Activated CD4-positive, alpha-beta T cell treated with anti-CD3 and anti-CD28 coated beads, Interleukin-2, amount 50 U/mL, for 4 hours (primary cell): ENCODE results near the gene LCN1.
"Not testable (repeated sequence)": the region's sequence is repeated elsewhere in the genome, so short reads cannot be mapped to it uniquely, and the experiment has no call there.

Experiments
- DNase-seq, 2 experiments: peaks; one replicate each; pipeline ENCODE4 v3.0.0-alpha.2; 2020

The LCN1 gene

DNA sequence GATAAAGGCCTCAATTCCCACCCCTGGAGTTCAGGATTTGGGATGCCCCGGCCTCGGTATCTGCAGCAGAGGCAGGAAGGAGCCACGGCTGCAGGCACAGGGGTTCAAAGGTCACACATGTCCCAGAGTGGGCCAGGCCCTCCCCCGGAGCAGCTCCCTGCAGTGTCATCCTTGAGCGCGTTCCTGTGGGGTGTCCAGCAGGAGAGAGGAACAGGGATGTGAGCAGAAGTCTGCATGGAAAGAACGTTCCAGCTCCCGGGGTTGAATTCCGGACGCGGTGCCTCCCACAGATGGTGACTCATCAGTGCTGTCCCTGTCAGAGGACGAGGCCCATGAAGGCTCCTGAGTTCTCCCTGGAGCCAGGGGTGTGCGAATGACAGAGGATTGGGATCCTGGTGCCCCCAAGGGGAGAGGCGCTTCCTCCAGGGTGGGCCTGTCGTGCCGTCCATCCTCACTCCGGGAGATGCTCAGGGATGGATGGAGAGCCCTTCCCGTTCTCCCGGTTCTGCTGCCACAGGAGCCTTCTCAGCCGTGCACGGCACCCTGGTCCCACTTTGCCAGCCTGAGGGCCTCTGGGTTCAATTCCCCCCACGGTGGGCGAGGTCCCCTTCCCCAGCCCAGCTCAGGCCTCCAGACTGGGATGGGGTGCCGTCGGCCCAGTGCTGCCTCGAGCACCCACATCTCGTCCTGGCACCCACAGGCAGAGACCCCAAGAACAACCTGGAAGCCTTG, 3.1 kb downstream of the LCN1 start:
- no peak for DNase-seq

DNA sequence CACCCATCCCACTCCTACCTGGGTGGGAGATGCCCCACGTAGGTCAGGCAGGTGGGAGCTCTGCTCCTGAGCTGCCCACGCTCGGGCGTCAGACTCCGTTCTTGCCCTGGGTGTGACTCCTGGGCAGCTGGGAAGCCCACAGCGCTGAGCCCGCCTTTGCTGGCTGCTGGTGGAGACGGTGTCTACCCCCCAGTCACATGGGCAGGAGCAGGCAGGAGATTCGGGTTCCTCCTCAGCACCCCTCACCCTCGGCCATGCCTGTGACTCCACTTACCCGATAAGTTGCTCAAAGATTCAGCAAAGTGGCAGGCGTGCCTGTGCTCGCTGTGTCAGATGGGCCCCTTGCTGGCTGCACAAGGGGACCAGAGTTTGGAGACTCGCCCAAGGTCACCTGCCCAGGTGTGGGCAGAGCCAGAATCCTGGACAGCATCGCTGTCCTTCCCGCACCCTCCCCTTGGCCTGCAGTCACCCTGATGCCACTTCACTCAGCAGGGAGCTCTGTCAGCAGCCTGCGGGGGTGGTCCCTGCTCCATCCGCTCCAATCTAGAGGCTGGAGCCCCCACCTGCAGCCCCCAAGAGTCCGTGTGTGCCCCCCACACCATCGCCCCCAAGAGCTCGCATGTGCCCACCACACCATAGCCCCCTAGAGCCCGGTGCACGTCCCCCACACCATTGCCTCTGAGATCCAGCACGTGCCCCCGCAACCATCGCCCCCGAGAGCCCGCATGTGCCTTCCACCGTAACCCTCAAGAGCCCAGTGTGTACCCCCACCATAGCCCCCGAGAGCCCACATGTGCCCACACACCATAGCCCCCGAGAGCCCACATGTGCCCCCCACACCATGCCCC, 4.2 kb downstream of the LCN1 start:
- no peak for DNase-seq

DNA sequence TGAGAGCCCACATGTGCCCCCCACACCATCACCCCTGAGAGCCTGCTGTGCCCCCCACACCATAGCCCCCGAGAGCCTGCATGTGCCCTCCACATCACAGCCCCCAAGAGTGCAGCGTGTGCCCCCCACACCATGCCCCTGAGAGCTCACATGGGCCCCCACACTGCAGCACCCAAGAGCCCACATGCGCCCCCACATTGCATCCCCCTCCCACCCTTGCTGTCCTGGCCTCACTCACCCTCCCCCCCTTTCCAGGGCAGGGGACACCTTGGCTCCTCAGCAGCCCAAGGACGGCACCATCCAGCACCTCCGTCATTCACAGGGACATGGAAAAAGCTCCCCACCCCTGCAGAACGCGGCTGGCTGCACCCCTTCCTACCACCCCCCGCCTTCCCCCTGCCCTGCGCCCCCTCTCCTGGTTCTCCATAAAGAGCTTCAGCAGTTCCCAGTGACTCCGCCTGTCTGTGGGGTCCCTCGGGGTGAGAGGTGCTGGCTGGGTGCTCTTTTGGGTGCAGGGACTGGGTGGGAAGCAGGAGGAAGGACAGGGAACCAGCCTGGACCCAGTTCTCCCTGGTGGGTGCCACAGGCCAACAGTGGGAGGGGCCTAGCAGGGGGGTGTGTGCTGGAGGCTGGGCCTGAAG, 5.0 kb downstream of the LCN1 start:
- no peak for DNase-seq

DNA sequence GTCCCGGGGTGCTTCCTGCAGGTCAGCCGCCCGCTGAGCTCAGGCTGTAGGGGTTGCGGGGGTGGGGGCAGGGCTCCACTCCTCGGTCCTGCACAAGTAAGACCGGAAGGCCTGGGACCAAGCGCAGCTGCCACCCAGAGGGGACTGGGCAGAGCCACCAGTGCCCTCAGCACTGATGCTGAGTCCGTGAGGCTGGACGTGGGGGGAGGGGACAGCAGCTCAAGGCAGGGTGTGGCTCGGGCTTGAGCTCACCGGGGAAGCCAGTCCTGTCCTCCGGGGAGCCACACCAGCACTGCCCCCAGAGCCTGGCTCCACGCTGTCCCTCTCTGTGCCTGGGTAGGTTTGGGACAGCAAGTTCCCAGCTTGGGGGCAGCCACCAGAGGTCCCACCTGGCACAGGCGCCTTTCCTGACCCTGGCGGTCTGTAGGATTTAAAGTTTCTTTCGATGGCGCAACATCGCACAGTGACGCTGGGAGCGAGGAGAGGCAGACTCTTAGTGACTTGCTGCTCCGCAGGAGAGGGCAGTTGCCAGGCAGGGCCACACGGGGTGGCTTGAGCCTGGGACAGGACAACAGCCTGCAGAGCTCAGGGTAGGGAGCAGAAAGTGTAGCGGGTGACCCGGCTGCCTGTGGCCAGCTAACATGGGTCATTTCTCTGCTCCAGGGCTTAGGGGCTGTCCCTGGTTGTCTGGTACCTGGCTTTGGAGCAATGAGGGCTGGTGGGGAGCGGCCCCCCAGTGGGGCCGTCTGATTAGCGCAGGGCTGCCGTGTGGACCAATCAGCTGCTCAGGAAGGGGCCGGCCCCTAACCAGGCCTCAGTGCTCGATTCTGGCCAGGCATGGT, 5.7 kb downstream of the LCN1 start:
- DNase-seq: no peak

DNA sequence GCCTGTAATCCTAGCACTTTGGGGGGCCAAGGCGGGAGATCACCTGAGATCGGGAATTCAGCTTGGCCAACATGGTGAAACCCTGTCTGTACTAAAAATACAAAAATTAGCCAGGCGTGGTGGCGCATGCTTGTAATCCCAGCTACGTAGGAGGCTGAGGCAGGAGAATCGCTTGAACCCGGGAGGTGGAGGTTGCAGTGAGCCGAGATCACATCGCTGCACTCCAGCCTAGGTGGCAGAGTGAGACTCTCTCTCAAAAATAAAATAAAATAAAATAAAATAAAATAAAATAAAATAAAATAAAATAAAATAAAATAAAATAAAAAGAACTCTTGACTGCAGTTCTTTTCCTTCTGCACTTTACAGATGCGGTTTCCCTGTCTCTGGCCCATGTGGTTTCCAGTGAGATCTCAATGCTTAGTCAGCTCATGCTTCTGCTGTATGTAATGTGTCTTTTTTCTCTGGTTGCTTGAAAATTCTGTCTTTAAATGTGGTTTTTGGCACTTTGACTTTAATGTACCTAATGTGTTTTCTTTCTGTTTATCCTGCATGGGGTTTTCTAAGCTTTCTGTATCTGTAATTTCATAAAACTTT, 7.7 kb downstream of the LCN1 start:
- not testable (repeated sequence) for DNase-seq

DNA sequence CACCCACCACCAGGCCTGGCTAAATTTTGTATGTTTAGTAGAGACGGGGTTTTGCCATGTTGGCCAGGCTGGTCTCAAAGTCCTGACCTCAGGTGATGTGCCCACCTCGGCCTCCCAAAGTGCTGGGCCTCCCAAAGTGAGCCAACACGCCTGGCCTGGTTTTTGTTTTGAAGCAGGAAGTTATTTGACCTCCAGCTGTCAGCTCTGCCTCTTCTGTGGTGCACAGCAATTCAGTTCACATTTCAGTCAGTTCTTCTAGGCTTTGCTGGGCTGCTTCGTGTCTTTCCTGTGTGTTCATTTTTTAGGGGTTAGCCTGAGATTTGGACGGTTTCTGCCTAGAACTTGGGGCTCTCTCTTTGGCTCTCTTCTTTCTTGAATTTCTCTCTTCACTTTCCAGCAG, 8.9 kb downstream of the LCN1 start:
- no peak for DNase-seq

DNA sequence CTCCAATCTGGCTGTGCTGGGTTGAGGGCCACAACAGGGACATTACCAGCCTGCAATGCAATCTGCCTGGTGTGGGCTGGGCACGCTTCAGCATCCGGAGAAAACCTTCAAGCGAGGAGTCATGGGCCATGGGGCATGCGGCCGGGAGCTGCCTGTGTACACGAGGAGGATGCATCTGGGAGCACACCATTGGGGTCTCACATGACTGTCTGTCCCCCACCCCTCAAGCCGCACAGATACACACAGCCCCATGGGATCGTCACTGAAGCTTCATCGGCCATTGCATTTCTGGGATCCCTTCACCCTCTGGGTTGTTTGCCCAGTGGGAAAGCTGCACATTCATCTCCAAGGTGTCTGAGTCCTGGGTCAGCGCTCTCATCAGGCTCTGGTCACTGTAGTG, 9.9 kb downstream of the LCN1 start:
- no peak for DNase-seq

DNA sequence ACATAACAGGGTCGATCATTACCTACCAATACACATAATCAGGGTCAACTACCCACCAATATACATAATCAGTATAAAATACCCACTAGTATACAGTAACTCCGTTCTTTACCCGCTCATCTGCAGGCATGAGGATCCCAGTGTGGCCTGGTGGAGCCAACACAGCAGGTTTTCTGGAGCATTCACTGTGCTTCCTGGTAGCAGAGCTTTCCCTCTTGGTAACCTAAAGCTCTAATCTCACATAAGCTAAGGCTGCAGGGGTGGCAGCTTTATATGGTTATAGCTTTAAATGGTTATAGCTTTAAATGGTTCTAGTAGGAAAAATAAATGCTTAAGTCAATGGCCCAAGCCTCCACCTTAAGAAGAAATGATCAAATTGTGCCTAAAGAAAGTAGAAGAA, 11.9 kb downstream of the LCN1 start:
- no peak for DNase-seq

DNA sequence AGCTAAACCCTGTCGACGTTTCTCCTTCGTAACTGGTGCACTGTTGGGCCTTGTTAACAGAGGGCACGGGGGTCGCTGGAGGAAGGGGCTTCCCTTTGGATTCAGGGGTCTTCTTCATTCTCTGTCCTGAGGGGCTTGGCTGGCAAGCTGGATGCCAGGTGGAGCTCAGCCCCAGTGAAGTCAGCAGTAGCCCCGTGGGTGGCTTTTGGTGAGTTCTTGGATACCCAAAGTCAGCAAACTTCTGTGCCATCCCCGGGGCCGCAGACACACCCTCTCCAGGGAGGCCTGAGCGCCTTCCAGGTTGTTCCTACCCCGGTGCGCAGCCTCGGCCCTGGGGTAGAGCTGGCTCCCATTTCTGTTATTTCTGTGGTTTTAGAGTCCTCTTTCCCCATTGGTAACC, 12.4 kb downstream of the LCN1 start:
- no peak for DNase-seq

DNA sequence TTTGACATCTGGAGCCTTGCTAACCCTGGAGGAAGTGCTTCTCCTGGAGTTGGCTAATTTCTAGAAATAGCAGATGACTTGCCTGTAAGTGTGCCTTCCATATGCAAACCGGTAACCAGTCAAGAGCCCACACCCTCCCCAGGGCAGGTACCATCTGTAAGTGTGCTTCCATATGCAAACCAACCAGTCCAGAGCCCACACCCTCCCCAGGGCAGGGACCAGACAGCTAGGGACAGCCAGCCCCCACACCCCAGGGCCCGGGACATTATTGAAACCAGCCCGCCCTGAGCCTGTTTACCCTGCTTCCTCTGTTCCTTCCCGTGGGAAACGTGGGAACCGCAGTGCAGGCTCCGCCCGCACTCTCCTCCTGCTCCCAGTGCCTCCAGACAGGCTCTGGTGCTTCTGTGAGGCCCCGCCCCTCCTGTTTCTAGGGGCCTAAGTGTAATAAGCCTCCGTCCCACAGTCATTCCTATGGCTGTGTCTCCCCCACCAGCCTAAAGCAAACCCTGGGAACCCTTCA, 13.0 kb downstream of the LCN1 start:
- not testable (repeated sequence) for DNase-seq

DNA sequence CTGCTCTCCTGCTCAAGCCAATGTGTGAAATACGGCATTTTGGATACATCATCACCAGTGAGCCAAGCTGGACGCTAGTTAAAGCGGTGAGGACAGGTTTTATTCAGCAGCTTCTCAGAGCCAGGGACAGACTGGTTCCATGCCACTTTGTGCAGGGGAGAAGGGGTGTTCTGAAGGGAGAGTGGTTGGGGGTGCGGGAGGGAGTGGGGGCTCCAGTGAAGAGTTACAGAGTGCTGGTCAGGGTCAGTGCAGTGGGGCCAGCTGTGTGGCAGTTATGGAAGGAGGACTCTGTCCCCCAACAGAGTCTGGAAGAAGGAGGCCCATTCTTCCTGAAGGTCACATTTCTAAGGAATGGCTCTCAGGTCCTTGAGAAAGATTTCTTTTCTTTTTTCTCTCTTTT, 13.6 kb downstream of the LCN1 start:
- DNase-seq: not testable (repeated sequence)

DNA sequence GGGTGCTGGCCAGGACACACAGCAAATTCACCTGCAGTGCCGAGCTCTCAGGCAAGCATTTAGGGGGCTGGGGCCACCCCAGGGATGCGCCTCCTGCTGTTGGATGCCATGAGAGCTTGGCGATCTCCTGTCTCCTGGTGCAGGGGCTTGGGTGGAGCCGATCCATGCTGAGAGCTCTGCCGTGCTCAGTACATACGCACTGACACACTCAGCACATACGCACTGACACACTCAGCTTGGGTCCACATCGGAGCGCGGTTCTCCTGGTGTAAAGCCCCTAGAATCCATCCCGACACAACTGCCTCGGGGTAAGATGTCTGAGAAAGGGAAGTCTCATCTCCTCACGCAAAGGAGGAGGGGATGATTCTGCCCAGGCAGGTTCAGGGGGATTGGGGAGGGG, 14.4 kb downstream of the LCN1 start:
- not testable (repeated sequence) for DNase-seq

DNA sequence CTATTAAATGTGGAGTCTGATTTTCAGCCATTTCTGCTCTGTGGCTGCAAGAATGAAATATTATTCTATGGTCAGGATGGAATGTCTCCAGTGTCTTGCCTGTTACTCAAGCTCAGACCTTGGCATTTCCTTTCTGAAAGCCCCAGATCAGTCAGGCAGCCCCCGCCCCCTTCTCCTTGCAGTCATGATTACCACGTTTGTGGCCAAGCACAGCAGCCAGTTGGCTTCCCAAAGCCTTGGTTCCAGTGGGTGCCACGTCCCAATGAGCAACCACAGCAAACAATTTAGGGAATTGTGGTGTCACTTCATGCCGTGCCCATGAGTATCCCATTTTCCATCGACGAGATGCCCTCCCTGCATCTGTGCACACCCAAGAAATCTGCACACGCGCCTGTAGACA, 15.0 kb downstream of the LCN1 start:
- no peak for DNase-seq

DNA sequence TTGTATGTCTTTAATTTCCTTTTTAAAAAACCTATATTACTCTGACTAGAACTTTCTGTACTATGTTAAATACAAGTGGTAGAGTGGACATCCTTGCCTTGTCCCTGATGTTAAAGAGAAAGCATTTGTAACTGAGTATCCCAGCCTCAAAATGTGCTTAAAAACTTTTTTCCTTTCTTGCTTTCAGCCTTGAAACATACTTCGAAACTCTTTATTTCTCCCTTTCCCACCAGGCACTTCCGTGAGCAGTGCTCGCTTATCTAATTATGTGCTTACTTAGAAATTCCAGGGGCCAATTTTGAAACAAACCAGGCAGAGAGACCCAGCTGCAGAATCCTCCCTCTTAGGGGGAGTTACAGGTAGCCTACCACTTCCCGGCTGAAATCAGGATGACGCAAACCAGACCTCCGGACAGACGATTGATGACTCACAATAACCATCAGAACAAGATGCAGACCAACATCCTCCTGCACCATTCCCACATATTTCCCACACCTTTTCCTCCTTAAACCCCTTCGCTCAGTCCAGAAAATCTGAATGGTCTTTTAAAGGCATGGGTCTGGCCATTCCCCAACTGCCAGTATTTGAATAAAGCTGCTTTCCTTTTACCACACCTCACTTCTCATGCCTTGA, 22.1 kb downstream of the LCN1 start:
- not testable (repeated sequence) for DNase-seq

DNA sequence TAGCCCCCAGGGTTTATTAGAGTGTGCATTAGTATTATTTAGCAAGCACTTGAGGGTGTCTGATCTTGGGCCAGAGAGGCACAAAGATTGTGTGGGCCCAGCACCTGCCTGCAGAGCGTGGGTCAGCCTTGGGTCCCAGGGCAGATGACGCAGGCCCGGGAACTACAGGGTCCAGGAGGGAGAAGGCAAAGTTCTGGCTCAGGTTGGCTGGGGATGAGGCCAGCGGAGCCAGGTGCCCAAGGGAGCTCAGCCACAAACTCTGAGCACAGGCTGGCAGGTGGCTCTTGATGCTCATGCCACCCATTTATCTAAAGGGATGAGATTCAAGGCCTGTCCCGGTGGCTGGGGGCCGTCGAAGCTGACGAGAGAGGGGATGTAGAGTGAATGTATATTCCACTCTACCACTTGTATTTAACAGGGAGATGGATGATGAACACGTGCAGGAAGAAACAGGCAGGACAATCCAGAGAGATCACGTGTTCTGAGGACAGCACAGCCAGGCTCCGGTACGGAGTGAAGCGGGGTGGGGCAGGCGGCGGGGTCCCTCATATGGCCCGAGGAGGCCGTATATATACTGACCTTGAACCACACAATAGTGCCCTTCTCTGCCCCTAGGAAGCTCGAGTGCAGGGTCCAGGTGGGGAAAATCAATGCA, 23.9 kb downstream of the LCN1 start:
- DNase-seq: no peak

DNA sequence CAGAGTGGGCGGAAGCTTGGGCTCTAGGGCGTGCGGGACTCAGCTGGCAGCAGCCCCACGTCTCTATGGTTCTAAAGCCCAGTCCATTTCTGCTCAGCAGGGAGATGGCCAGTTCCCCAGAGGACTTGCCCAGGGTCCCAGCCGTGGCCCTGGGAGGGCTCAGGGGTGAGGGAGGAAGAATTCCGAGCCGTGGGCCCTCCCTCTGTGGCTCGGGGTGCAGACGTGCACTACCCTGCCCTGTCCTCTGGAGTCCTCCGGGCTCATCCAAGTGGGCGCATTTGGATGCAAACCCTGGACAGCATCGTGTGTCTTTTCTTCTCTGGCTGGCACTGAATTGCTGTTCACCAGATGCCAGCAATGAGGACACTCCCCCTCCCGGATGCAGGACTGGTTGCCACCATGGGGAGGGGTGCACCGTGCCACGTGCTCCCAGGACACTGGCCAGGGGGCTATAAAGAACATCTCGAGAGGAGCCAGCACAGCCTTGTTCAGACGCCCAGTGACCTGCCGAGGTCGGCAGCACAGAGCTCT, 24.5 kb downstream of the LCN1 start, which contains the start of gene OBP2A:
Gene OBP2A (plus strand): TSS at position 481 of the 531 bp plus-strand sequence. CDS start 55 bp downstream, outside the sequence.
- DNase-seq: not testable (repeated sequence)

DNA sequence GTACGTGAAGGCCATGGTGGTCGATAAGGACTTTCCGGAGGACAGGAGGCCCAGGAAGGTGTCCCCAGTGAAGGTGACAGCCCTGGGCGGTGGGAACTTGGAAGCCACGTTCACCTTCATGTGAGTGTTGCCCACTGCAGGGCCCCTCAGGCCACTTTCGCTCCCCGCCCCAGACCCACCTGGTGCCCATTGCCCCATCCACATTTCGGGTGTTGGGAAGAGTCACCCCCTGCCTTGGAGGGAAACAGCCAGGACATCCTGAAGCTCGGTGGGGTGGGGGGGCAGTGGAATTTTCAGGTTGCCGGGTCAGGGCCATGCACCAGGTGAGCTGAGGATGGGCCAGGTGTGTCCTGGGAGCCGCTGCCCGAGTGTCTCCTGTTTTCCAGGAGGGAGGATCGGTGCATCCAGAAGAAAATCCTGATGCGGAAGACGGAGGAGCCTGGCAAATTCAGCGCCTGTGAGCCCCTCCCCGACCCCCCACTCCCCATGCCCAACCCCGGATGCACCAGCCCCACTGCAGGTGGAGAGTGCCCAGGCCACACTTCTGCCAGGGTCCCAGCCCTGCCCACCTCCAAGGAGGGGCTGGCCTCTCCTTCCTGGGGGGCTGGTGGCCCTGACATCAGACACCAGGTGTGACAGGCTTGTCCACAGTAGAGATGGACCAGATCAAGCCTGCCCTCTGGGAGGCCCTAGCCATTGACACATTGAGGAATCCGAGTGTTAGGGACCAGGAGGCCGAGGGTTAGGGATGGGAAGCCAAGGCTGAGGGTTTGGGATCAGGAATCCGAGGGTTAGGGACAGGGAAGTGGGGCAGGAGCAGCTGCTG, 25.8 kb downstream of the LCN1 start:
- not testable (repeated sequence) for DNase-seq

DNA sequence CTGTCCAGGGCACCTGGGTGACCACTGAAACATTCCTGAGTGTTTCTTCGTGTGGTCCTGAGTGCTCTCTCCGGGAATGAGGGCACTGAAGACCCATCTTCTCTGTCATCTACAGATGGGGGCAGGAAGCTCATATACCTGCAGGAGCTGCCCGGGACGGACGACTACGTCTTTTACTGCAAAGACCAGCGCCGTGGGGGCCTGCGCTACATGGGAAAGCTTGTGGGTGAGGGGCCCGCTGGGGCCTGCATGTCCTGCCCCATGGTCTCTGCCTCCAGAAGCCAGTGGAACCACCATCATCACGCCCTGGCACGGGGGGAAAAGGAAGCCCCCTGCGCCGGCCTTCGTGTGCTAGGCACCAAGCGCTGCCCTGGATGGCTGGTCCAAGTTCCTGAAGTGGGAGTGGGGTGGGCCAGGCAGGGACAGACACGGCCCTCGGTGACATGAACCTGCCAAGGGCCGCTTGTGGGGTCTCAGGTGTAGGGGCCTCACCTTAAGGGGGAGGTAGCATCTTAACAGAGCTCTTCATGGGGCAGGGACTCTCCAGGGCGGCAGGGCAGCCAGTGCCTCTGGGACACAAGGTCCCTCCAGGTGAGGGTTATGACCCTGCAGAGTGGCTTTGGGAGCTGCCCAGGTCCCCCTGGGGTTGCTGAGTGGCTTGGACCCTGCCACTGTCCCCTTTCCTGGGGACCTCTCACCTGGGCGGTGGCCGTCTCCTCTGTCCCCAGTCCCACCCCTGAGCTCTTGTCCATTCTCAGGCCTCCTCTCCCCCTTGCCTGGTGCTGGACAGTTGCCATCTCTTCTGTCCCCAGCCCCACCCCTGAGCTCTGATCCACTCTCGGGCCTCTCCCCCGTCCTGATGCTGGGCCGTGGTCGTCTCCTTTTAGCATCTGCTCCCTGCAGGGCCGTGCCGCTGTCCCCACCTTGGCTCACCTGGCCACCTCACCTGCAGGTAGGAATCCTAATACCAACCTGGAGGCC, 26.8 kb downstream of the LCN1 start:
- DNase-seq: no peak
